ENCODE measurements around the gene RGS8. TPM values are rescaled to one million over a fixed set of nuclear protein-coding genes. Genes with fewer than 3 reads are reported as not detected.

RGS8 gene
- not detected for total RNA-seq

GRCh38 chr1:182684116-182684828 is at the start of gene RGS8:
Gene RGS8 (minus strand): TSS chr1:182684587. CDS start chr1:182669649, 14,938 bp downstream.
- no peak for DNase-seq
- peaks cover 13% of the 10 kb centered on the region for H3K27me3 Mint-ChIP-seq (ENCODE audit: low read depth)
- H3K27ac Mint-ChIP-seq, result no peak within 1 kb of the TSS
- no peaks in the 10 kb centered on the region for H3K9me3 Mint-ChIP-seq
- peaks cover 14% of the 10 kb centered on the region for H3K4me1 Mint-ChIP-seq (ENCODE audit: low read depth)
- H3K4me3 Mint-ChIP-seq, result no peak within 1 kb of the TSS
- intact Hi-C loops (cut with micrococcal nuclease), result no loop called here
- CTCF ChIA-PET, result interaction anchor here (1.5 kb wide), 1 partner anchor 98 kb away, joined by 4 read pairs; no protein-coding TSS in a partner anchor
- H3K36me3 Mint-ChIP-seq (ENCODE audit: low read depth), result no peaks in the 10 kb centered on the region

GRCh38 chr1:182731852-182732575 is 47.6 kb upstream of the RGS8 start:
- Mint-ChIP-seq H3K4me1 (ENCODE audit: low read depth) (no peaks in the 10 kb centered on the region), H3K27me3 (ENCODE audit: low read depth) (peaks cover 5% of the 10 kb centered on the region), H3K27ac (no peak overlapping the region), H3K36me3 (ENCODE audit: low read depth) (no peaks in the 10 kb centered on the region), H3K9me3 (peaks cover 1% of the 10 kb centered on the region), H3K4me3 (no peak overlapping the region)
- CTCF ChIA-PET, result interaction anchor here (0.6 to 1.5 kb wide), 3 partner anchors 136 to 285 kb away, joined by 3 to 4 read pairs (median 4); no protein-coding TSS in a partner anchor
- intact Hi-C loops (cut with micrococcal nuclease), result no loop called here
- no peak for DNase-seq

GRCh38 chr1:182726912-182727311 is 42.5 kb upstream of the RGS8 start:
- H3K4me1 Mint-ChIP-seq (ENCODE audit: low read depth), result no peaks in the 10 kb centered on the region
- H3K27me3 Mint-ChIP-seq (ENCODE audit: low read depth), result peaks cover 5% of the 10 kb centered on the region
- CTCF ChIA-PET, result interaction anchor here (0.6 to 1.2 kb wide), 3 partner anchors 55 to 804 kb away, joined by 4 read pairs; no protein-coding TSS in a partner anchor
- no peak overlapping the region for H3K4me3 Mint-ChIP-seq
- no peaks in the 10 kb centered on the region for H3K9me3 Mint-ChIP-seq
- no peaks in the 10 kb centered on the region for H3K36me3 Mint-ChIP-seq (ENCODE audit: low read depth)
- intact Hi-C loops (cut with micrococcal nuclease), result no loop called here
- no peak overlapping the region for H3K27ac Mint-ChIP-seq
- DNase-seq, result no peak

GRCh38 chr1:182725259-182726255 is 41.2 kb upstream of the RGS8 start:
- Mint-ChIP-seq H3K4me1 (ENCODE audit: low read depth) (no peaks in the 10 kb centered on the region), H3K9me3 (no peaks in the 10 kb centered on the region), H3K27me3 (ENCODE audit: low read depth) (peaks cover 3% of the 10 kb centered on the region), H3K27ac (no peak overlapping the region), H3K4me3 (no peak overlapping the region), H3K36me3 (ENCODE audit: low read depth) (no peaks in the 10 kb centered on the region)
- DNase-seq, result no peak
- intact Hi-C loops (cut with micrococcal nuclease), result no loop called here
- CTCF ChIA-PET, result no interaction called here

- Mint-ChIP-seq H3K27ac (no peak overlapping the region), H3K9me3 (no peaks in the 10 kb centered on the region), H3K27me3 (ENCODE audit: low read depth) (peaks cover 3% of the 10 kb centered on the region), H3K36me3 (ENCODE audit: low read depth) (no peaks in the 10 kb centered on the region), H3K4me1 (ENCODE audit: low read depth) (no peaks in the 10 kb centered on the region), H3K4me3 (no peak overlapping the region)
- intact Hi-C loops (cut with micrococcal nuclease), result no loop called here
- CTCF ChIA-PET, result no interaction called here
- DNase-seq, result no peak
Measured at GRCh38 chr1:182724215-182724614, 39.8 kb upstream of the RGS8 start.

GRCh38 chr1:182723200-182723599 is 38.8 kb upstream of the RGS8 start:
- Mint-ChIP-seq H3K27ac (no peak overlapping the region), H3K36me3 (ENCODE audit: low read depth) (no peaks in the 10 kb centered on the region), H3K4me3 (no peak overlapping the region), H3K9me3 (no peaks in the 10 kb centered on the region), H3K4me1 (ENCODE audit: low read depth) (peaks cover 3% of the 10 kb centered on the region), H3K27me3 (ENCODE audit: low read depth) (no peaks in the 10 kb centered on the region)
- intact Hi-C loops (cut with micrococcal nuclease), result no loop called here
- CTCF ChIA-PET, result no interaction called here
- no peak for DNase-seq

GRCh38 chr1:182721525-182721924 is 37.1 kb upstream of the RGS8 start:
- CTCF ChIA-PET, result no interaction called here
- Mint-ChIP-seq H3K36me3 (ENCODE audit: low read depth) (no peaks in the 10 kb centered on the region), H3K4me1 (ENCODE audit: low read depth) (peaks cover 18% of the 10 kb centered on the region), H3K9me3 (no peaks in the 10 kb centered on the region), H3K27ac (no peak overlapping the region), H3K4me3 (no peak overlapping the region), H3K27me3 (ENCODE audit: low read depth) (no peaks in the 10 kb centered on the region)
- intact Hi-C loops (cut with micrococcal nuclease), result no loop called here
- peak; percentile 24 for DNase-seq

- Mint-ChIP-seq H3K27me3 (ENCODE audit: low read depth) (no peaks in the 10 kb centered on the region), H3K9me3 (no peaks in the 10 kb centered on the region)
Measured at GRCh38 chr1:182720463-182720862, 36.1 kb upstream of the RGS8 start.

GRCh38 chr1:182719553-182719952 is 35.2 kb upstream of the RGS8 start:
- peaks cover 27% of the 10 kb centered on the region for H3K4me1 Mint-ChIP-seq (ENCODE audit: low read depth)
- intact Hi-C loops (cut with micrococcal nuclease), result loop anchor here (5.0 kb wide), 1 partner anchor 118 kb away; the partner anchor contains the start of gene DHX9
- CTCF ChIA-PET, result interaction anchor here (0.5 to 0.6 kb wide), 2 partner anchors 11 to 69 kb away, joined by 3 read pairs; no protein-coding TSS in a partner anchor
- DNase-seq, result no peak
- no peaks in the 10 kb centered on the region for H3K9me3 Mint-ChIP-seq
- no peak overlapping the region for H3K4me3 Mint-ChIP-seq
- no peaks in the 10 kb centered on the region for H3K36me3 Mint-ChIP-seq (ENCODE audit: low read depth)
- no peak overlapping the region for H3K27ac Mint-ChIP-seq
- no peaks in the 10 kb centered on the region for H3K27me3 Mint-ChIP-seq (ENCODE audit: low read depth)

More at GRCh38 chr1:182720463-182720862, 36.1 kb upstream of the RGS8 start:
- intact Hi-C loops (cut with micrococcal nuclease), result no loop called here
- DNase-seq, result no peak
- H3K4me1 Mint-ChIP-seq (ENCODE audit: low read depth), result peaks cover 20% of the 10 kb centered on the region
- no peak overlapping the region for H3K4me3 Mint-ChIP-seq
- no peak overlapping the region for H3K27ac Mint-ChIP-seq
- no peaks in the 10 kb centered on the region for H3K36me3 Mint-ChIP-seq (ENCODE audit: low read depth)
- CTCF ChIA-PET, result interaction anchor here (0.6 kb wide), 1 partner anchor 19 kb away, joined by 3 read pairs; no protein-coding TSS in a partner anchor

- H3K4me3 Mint-ChIP-seq, result no peak overlapping the region
- H3K36me3 Mint-ChIP-seq (ENCODE audit: low read depth), result no peaks in the 10 kb centered on the region
- H3K27ac Mint-ChIP-seq, result no peak overlapping the region
- intact Hi-C loops (cut with micrococcal nuclease), result loop anchor here (5.0 kb wide), 1 partner anchor 119 kb away; the partner anchor contains the start of gene DHX9
- H3K27me3 Mint-ChIP-seq (ENCODE audit: low read depth), result no peaks in the 10 kb centered on the region
- H3K9me3 Mint-ChIP-seq, result no peaks in the 10 kb centered on the region
- peak; percentile 47 for DNase-seq
- CTCF ChIA-PET, result no interaction called here
- peaks cover 39% of the 10 kb centered on the region for H3K4me1 Mint-ChIP-seq (ENCODE audit: low read depth)
Measured at GRCh38 chr1:182718311-182718710, 33.9 kb upstream of the RGS8 start.

- no peaks in the 10 kb centered on the region for H3K9me3 Mint-ChIP-seq
- H3K27me3 Mint-ChIP-seq (ENCODE audit: low read depth), result no peaks in the 10 kb centered on the region
- DNase-seq, result no peak
- H3K27ac Mint-ChIP-seq, result no peak overlapping the region
- no peaks in the 10 kb centered on the region for H3K36me3 Mint-ChIP-seq (ENCODE audit: low read depth)
- peaks cover 40% of the 10 kb centered on the region for H3K4me1 Mint-ChIP-seq (ENCODE audit: low read depth)
- intact Hi-C loops (cut with micrococcal nuclease), result loop anchor here (1.0 to 5.0 kb wide), 4 partner anchors 66 to 120 kb away; partner anchors contain the start of gene DHX9
- H3K4me3 Mint-ChIP-seq, result no peak overlapping the region
- CTCF ChIA-PET, result interaction anchor here (0.5 to 1.5 kb wide), 7 partner anchors 72 to 269 kb away, joined by 3 to 5 read pairs (median 4); partner anchors contain the start of gene NPL
Measured at GRCh38 chr1:182716740-182717720, 32.6 kb upstream of the RGS8 start.
